Cardiac muscle cell (in vitro differentiated cells and primary cell): ENCODE results near the gene COL28A1. TPM values are rescaled to one million over a fixed set of nuclear protein-coding genes. Genes with fewer than 3 reads are reported as not detected.
A peak's percentile ranks its signal among the peaks of the same experiment; 100 is the strongest.

Experiments used
- DNase-seq, 2 donors: peaks; one replicate each; pipeline versions ENCODE4 v3.0.0 to v3.0.0-alpha.2; 2010 to 2017; ENCODE audit warnings: low read depth in 1 of 2, low spot score in 1 of 2
- H3K27ac ChIP-seq: fragments of 200-600 bp; sonication (generic); 2 replicates; pipeline ENCODE4 v1.5.1; 2016
- H3K27me3 ChIP-seq: fragments of 200-600 bp; sonication (generic); 2 replicates; pipeline ENCODE4 v1.6.0; 2016; ENCODE audit warnings: control low read depth
- H3K36me3 ChIP-seq: fragments of 200-600 bp; sonication (generic); 2 replicates; pipeline ENCODE4 v1.5.1; 2016; ENCODE audit warnings: control low read depth
- H3K4me1 ChIP-seq: fragments of 200-600 bp; sonication (generic); 2 replicates; pipeline ENCODE4 v1.8.1; 2017; ENCODE audit warnings: low read depth, mild to moderate bottlenecking, mixed run types
- H3K4me3 ChIP-seq: fragments of 200-600 bp; sonication (generic); 2 replicates; pipeline ENCODE4 v1.5.1; 2016; ENCODE audit warnings: mild to moderate bottlenecking
- H3K9me3 ChIP-seq: fragments of 200-600 bp; sonication (generic); 2 replicates; pipeline ENCODE4 v1.5.1; 2017; ENCODE audit warnings: low read depth, mild to moderate bottlenecking, control low read depth
- CTCF ChIP-seq: IDR thresholded peaks from 2 replicates; pipeline ENCODE4 v1.5.1; 2012; ENCODE audit warnings: low read depth, mild to moderate bottlenecking, low read length
- polyA plus RNA-seq: library from polyadenylated mRNA; unstranded; fragments of >200 nt; fragmentation: Nextera tagmentation; extraction: Ambion mirVana; gene quantifications from 2 replicates; pipeline ENCODE4 v1.2.1, GENCODE V29; 2016
- total RNA-seq: library from RNA; depleted of rRNA; stranded (reverse); fragments of >200 nt; gene quantifications from 2 replicates; pipeline ENCODE4 v1.2.3, GENCODE V29; 2016

COL28A1 gene
- total and polyA plus RNA-seq, 2 experiments from 2014 or later: 0.65 to 0.83 TPM

- H3K27ac ChIP-seq: no peak overlapping the region
Observed at GRCh38 chr7:7416031-7416858, 119.4 kb downstream of the COL28A1 start.

GRCh38 chr7:7414791-7415603 lies 120.7 kb downstream of the COL28A1 start:
- TF ChIP-seq CTCF: no peak
- H3K9me3 ChIP-seq: no peaks in the 10 kb centered on the region
- DNase-seq: no peak

More at GRCh38 chr7:7416031-7416858, 119.4 kb downstream of the COL28A1 start:
- H3K9me3 ChIP-seq: no peaks in the 10 kb centered on the region
- no peaks in the 10 kb centered on the region for H3K4me1 ChIP-seq
- DNase-seq: peak in 1 of 2 donors; percentile 76
- TF ChIP-seq CTCF: no peak
- no peaks in the 10 kb centered on the region for H3K27me3 ChIP-seq
- no peaks in the 10 kb centered on the region for H3K36me3 ChIP-seq
- H3K4me3 ChIP-seq: no peak overlapping the region

GRCh38 chr7:7408001-7408770 lies 127.5 kb downstream of the COL28A1 start:
- Histone ChIP-seq H3K36me3 (no peaks in the 10 kb centered on the region), H3K4me3 (no peak overlapping the region)
- no peak for DNase-seq

More at GRCh38 chr7:7414791-7415603, 120.7 kb downstream of the COL28A1 start:
- no peaks in the 10 kb centered on the region for H3K4me1 ChIP-seq
- no peak overlapping the region for H3K4me3 ChIP-seq
- H3K36me3 ChIP-seq: no peaks in the 10 kb centered on the region
- H3K27ac ChIP-seq: no peak overlapping the region
- H3K27me3 ChIP-seq: no peaks in the 10 kb centered on the region

GRCh38 chr7:7405461-7405860 lies 130.2 kb downstream of the COL28A1 start:
- H3K27ac ChIP-seq: no peak overlapping the region
- no peaks in the 10 kb centered on the region for H3K4me1 ChIP-seq
- no peak for DNase-seq
- no peak overlapping the region for H3K4me3 ChIP-seq
- H3K9me3 ChIP-seq: no peaks in the 10 kb centered on the region
- no peak for TF ChIP-seq CTCF
- no peaks in the 10 kb centered on the region for H3K36me3 ChIP-seq
- H3K27me3 ChIP-seq: no peaks in the 10 kb centered on the region

More at GRCh38 chr7:7408001-7408770, 127.5 kb downstream of the COL28A1 start:
- no peak overlapping the region for H3K27ac ChIP-seq
- no peaks in the 10 kb centered on the region for H3K4me1 ChIP-seq
- no peak for TF ChIP-seq CTCF
- no peaks in the 10 kb centered on the region for H3K27me3 ChIP-seq
- H3K9me3 ChIP-seq: no peaks in the 10 kb centered on the region

GRCh38 chr7:7399707-7400106 lies 136.0 kb downstream of the COL28A1 start:
- H3K27ac ChIP-seq: no peak overlapping the region
- no peaks in the 10 kb centered on the region for H3K9me3 ChIP-seq
- TF ChIP-seq CTCF: no peak
- no peaks in the 10 kb centered on the region for H3K36me3 ChIP-seq
- no peak overlapping the region for H3K4me3 ChIP-seq
- H3K27me3 ChIP-seq: no peaks in the 10 kb centered on the region
- no peaks in the 10 kb centered on the region for H3K4me1 ChIP-seq
- no peak for DNase-seq
